BLaER1 treated with 17β-estradiol and CSF1 and Interleukin-3, amounts not matched to agents 10 nM and 100 nM (cell line): ENCODE measurements around the gene MYLK4.

Source experiments
- H3K27ac ChIP-seq, 11 experiments: shearing (Covaris generic); formaldehyde crosslinking; 2 replicates each; pipeline ENCODE4 v1.8.1; 2022
- H3K27me3 ChIP-seq, 11 experiments: shearing (Covaris generic); formaldehyde crosslinking; 2 replicates each; pipeline ENCODE4 v1.8.1; 2022
- H3K36me3 ChIP-seq, 11 experiments: shearing (Covaris generic); formaldehyde crosslinking; 2 replicates each; pipeline ENCODE4 v1.8.1; 2022
- H3K4me1 ChIP-seq, 10 experiments: shearing (Covaris generic); formaldehyde crosslinking; 2 replicates each; pipeline ENCODE4 v1.8.1; 2022
- H3K4me2 ChIP-seq, 11 experiments: shearing (Covaris generic); formaldehyde crosslinking; 2 replicates each; pipeline ENCODE4 v1.8.1; 2022
- H3K4me3 ChIP-seq, 10 experiments: shearing (Covaris generic); formaldehyde crosslinking; 2 replicates each; pipeline ENCODE4 v1.8.1; 2022
- H3K9ac ChIP-seq, 11 experiments: shearing (Covaris generic); formaldehyde crosslinking; 2 replicates each; pipeline ENCODE4 v1.8.1; 2022
- H3K9me3 ChIP-seq, 11 experiments: shearing (Covaris generic); formaldehyde crosslinking; replicated peaks in 1 of 11; 2 replicates each; pipeline ENCODE4 v1.8.1; 2022
- H4K20me1 ChIP-seq, 11 experiments: shearing (Covaris generic); formaldehyde crosslinking; 2 replicates each; pipeline ENCODE4 v1.8.1; 2022
- Cebpa-rat ChIP-seq, 11 experiments: shearing (Covaris generic); IDR thresholded peaks; 2 replicates each; pipeline ENCODE4 v1.8.1; 2022

MYLK4 gene

DNA sequence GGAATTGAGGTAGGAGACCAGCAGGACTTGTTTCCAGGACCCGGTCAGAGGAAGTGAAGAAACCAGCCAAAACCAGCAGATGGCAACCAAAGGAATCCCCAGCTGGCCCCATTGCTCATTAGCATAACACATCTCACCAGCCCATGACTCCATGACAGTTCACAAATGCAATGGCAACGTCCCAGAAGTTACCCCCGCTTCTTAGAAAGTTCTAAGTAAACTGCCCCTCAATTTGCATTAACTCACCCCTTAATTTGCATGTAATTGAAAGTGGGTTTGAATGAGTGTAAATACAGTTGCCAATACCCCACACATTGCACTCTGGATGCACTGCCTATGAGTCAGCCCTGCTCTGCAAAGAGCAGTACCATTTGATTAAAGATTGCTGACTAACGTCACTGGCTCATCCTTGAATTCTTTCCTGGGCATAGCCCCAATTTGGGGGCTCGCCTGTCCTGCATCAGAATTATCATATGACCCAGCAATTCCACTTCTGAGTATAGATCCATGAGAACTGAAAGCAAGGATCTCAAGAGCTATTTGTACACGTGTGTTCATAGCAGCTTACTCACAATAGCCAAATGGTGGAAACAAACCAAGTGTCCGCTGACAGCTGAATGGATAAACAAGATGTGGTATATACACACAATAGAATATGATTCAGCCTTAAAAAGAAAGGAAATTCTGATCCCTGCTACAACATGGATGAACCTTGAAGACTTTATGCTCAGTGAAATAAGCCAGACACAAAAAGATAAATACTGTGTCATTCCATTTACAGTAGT, 36.4 kb downstream of the MYLK4 start:
- Histone ChIP-seq H3K4me3 (no peak overlapping the region), H3K4me2 (no peak overlapping the region), H3K9me3 (peaks cover 38 to 65% (median 55%) of the 10 kb centered on the region in 11 experiments), H3K36me3 (peaks cover 0 to 8% (median 0%) of the 10 kb centered on the region in 11 experiments; a peak in 3 of 22 replicates), H3K9ac (no peak overlapping the region), H3K4me1 (peaks cover 10 to 18% (median 12%) of the 10 kb centered on the region in 10 experiments; a peak in 19 of 20 replicates), H3K27me3 (no peaks in the 10 kb centered on the region), H3K27ac (no peak overlapping the region), H4K20me1 (no peaks in the 10 kb centered on the region)
- TF ChIP-seq Cebpa-rat (IDR thresholded peaks at IDR 0.05): no peak

DNA sequence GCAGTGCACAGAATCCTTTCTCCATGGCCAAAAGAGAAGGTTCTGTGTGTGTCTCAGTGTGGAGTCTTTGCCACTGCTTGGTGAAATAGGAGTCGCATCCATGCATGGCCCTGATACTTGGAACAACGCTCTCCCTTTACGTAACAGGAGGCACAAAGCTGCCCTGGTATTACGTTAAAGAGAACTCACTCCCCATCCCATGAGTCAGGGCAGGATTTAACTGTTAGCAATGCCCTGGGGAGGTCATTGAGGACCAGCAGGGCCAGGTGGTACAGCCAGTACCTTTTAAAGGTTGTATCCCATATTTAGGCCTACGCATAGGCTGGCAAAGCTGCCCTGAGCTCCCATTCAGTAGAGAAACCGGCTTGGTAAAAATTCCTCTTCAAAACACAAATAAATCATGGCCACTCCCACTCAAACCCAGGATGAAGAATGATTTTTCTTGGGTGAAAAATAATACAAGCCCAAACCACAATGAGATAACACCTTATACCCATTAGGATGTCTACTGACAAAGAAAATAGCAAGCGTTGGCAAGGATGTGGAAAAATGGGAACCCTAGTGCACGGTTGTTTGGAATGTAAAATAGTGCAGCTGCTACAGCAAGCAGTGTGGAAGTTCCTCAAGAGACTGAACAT, 37.1 kb downstream of the MYLK4 start:
- Histone ChIP-seq H4K20me1 (no peaks in the 10 kb centered on the region), H3K27ac (no peak overlapping the region), H3K9me3 (peaks cover 44 to 71% (median 62%) of the 10 kb centered on the region in 11 experiments), H3K36me3 (peaks cover 0 to 8% (median 0%) of the 10 kb centered on the region in 11 experiments; a peak in 3 of 22 replicates), H3K4me2 (no peak overlapping the region), H3K4me1 (peaks cover 4 to 11% (median 6%) of the 10 kb centered on the region in 10 experiments; a peak in 18 of 20 replicates), H3K9ac (no peak overlapping the region), H3K4me3 (no peak overlapping the region), H3K27me3 (no peaks in the 10 kb centered on the region)
- TF ChIP-seq Cebpa-rat (IDR thresholded peaks at IDR 0.05): no peak

DNA sequence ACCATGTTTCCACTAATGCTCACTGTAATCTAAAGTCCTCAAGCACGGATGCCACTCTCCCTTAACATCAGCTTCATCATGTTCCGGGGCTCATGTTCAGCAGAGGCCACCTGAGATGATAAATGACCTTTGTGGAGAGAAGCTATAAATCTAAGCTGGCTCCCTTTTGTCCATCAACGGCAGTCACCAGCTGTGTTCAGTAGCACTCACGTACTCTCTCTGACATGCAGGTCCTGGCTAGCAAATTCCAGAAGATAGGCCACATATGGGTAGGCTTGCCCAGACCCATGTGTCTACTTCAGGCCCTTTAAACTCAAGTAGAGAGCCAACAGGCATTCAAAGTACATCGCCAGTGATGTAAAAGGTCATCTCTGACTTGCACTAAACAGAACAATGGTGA, 38.6 kb downstream of the MYLK4 start:
- Histone ChIP-seq H3K9ac (no peak overlapping the region), H4K20me1 (no peaks in the 10 kb centered on the region), H3K4me3 (no peak overlapping the region), H3K4me2 (no peak overlapping the region), H3K36me3 (peaks cover 0 to 8% (median 0%) of the 10 kb centered on the region in 11 experiments; a peak in 3 of 22 replicates), H3K4me1 (0 out of 20 replicates have a peak, but pooled peaks cover 0 to 6% (median 0%) of the 10 kb centered on the region in 10 experiments), H3K27ac (no peak overlapping the region), H3K27me3 (no peaks in the 10 kb centered on the region), H3K9me3 (peaks cover 39 to 66% (median 56%) of the 10 kb centered on the region in 11 experiments)
- no peak for TF ChIP-seq Cebpa-rat (IDR thresholded peaks at IDR 0.05)

DNA sequence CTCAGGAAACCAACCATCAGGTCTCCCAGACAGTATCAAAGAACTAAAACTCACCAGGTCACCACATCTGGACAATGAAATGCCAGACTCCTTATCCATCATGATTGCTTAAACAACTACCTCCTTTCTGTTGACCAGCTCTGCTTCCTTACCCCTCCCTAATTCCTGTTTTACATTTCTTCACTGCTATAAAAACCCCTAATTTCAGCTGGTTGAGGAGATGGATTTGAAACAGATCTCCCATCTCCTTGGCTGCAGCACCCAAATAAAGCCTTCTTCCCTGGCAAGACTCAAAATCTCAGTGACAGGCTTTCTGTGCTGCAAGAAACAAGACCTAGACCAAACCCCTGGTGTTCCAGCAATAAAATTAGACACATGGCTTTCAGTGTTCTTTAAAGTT, 40.3 kb downstream of the MYLK4 start:
- no peak for TF ChIP-seq Cebpa-rat (IDR thresholded peaks at IDR 0.05)
- H3K4me2 ChIP-seq: no peak overlapping the region
- H3K4me3 ChIP-seq: peak overlapping the region in 1 of 10 experiments; percentile 17; a peak in 1 of 20 replicates
- 0 out of 20 replicates have a peak, but pooled peaks cover 0 to 6% (median 0%) of the 10 kb centered on the region in 10 experiments for H3K4me1 ChIP-seq
- H3K9me3 ChIP-seq: peaks cover 39 to 63% (median 56%) of the 10 kb centered on the region in 11 experiments
- H4K20me1 ChIP-seq: no peaks in the 10 kb centered on the region
- no peaks in the 10 kb centered on the region for H3K27me3 ChIP-seq
- no peak overlapping the region for H3K27ac ChIP-seq
- no peak overlapping the region for H3K9ac ChIP-seq
- H3K36me3 ChIP-seq: peaks cover 0 to 8% (median 0%) of the 10 kb centered on the region in 11 experiments; a peak in 3 of 22 replicates

DNA sequence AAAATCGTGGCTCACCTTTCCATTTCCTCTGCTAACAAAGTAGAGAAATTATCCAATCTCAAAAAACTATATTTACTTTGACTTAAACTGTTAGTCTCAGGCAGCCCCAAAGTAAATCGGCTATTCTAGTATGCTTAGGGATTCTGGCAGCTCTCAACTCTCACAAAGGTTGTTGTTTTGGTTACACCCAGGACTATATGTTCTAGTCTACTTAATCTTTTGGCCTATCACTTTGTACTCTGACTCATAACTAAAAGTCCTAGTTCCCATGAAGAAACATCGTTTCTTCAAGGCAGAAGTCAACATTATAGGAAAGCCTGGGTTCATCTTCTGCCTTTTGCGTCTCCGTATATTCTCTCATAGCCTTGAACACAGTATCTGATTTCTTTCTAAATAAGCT, 42.3 kb downstream of the MYLK4 start:
- H4K20me1 ChIP-seq: no peaks in the 10 kb centered on the region
- no peaks in the 10 kb centered on the region for H3K27me3 ChIP-seq
- H3K9ac ChIP-seq: no peak overlapping the region
- no peaks in the 10 kb centered on the region for H3K4me1 ChIP-seq
- peaks cover 39 to 53% (median 46%) of the 10 kb centered on the region in 11 experiments for H3K9me3 ChIP-seq
- TF ChIP-seq Cebpa-rat (IDR thresholded peaks at IDR 0.05): no peak
- H3K4me2 ChIP-seq: no peak overlapping the region
- H3K27ac ChIP-seq: no peak overlapping the region
- peaks cover 0 to 8% (median 0%) of the 10 kb centered on the region in 11 experiments; a peak in 3 of 22 replicates for H3K36me3 ChIP-seq
- H3K4me3 ChIP-seq: no peak overlapping the region

DNA sequence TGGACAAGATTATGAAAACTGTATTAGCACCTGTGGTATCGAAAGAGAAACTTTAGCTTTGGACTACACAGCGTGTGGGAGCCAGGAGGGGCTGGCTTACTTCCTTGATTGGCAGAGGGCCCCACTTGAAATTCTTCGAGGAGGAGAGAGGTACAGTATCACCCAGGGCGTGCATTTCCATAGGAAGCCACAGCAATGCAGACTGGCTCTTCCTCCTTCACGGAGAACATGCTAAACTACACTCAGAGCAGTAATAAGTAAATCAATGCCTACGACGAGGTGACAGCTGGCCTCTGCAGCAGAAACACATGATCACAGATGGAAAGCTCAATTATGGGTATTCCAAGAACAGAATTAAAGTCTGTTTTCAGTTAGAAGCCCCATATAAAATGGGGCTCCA, 44.2 kb downstream of the MYLK4 start:
- H3K4me2 ChIP-seq: no peak overlapping the region
- H3K4me3 ChIP-seq: no peak overlapping the region
- H3K9me3 ChIP-seq: peaks cover 26 to 34% (median 28%) of the 10 kb centered on the region in 11 experiments
- H3K36me3 ChIP-seq: peaks cover 0 to 8% (median 0%) of the 10 kb centered on the region in 11 experiments; a peak in 3 of 22 replicates
- H3K27ac ChIP-seq: no peak overlapping the region
- H4K20me1 ChIP-seq: no peaks in the 10 kb centered on the region
- no peak overlapping the region for H3K9ac ChIP-seq
- no peak for TF ChIP-seq Cebpa-rat (IDR thresholded peaks at IDR 0.05)
- H3K4me1 ChIP-seq: no peaks in the 10 kb centered on the region
- no peaks in the 10 kb centered on the region for H3K27me3 ChIP-seq

DNA sequence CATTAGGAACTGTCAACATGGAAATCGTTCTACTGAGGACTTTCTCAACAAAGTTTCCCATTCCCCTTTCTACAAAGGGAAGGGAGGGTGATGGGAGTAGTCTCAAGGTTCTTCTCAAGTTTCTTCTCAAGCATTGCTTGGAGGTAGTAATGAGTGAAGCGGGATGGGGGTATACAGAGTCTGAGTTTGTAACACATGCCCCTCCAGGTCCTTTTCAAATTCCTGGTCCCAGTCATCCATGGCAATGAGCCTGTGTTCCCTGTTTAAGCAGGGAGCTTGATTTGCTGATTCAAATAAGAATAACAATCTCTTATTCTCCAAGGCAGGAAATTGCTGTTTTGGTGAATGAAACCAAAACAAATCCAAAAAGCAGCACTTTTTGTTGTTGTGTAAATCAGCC, 45.5 kb downstream of the MYLK4 start:
- Histone ChIP-seq H3K4me2 (no peak overlapping the region), H3K36me3 (peaks cover 0 to 3% (median 0%) of the 10 kb centered on the region in 11 experiments; a peak in 3 of 22 replicates), H3K4me1 (no peaks in the 10 kb centered on the region), H3K27me3 (no peaks in the 10 kb centered on the region), H4K20me1 (no peaks in the 10 kb centered on the region), H3K9me3 (peaks cover 13 to 21% (median 15%) of the 10 kb centered on the region in 11 experiments), H3K27ac (no peak overlapping the region), H3K9ac (no peak overlapping the region), H3K4me3 (no peak overlapping the region)
- TF ChIP-seq Cebpa-rat (IDR thresholded peaks at IDR 0.05): no peak

DNA sequence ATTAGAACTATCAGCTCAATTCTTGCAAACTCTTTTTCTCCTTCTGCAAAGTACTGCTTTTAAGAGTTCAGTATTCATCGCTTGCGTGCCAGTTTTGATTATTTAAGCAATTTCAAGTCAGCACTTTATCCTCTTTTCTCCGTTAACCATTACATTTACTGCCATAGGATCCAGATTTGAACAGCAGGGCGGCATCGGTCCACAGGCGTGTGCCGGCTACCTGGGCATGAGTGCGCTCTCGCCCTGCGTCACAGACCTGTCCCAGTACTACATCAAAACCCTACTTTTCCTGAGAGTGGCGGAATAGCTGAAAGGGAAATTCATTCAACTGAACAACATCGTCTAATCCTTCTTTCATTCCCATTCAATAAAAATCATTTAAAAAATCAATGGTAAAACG, 53.4 kb downstream of the MYLK4 start:
- Histone ChIP-seq H3K9ac (no peak overlapping the region), H3K9me3 (no peaks in the 10 kb centered on the region), H3K4me1 (no peaks in the 10 kb centered on the region), H3K27me3 (no peaks in the 10 kb centered on the region), H3K4me3 (no peak overlapping the region), H3K27ac (no peak overlapping the region), H3K4me2 (no peak overlapping the region), H4K20me1 (no peaks in the 10 kb centered on the region), H3K36me3 (no peaks in the 10 kb centered on the region)
- TF ChIP-seq Cebpa-rat (IDR thresholded peaks at IDR 0.05): no peak

DNA sequence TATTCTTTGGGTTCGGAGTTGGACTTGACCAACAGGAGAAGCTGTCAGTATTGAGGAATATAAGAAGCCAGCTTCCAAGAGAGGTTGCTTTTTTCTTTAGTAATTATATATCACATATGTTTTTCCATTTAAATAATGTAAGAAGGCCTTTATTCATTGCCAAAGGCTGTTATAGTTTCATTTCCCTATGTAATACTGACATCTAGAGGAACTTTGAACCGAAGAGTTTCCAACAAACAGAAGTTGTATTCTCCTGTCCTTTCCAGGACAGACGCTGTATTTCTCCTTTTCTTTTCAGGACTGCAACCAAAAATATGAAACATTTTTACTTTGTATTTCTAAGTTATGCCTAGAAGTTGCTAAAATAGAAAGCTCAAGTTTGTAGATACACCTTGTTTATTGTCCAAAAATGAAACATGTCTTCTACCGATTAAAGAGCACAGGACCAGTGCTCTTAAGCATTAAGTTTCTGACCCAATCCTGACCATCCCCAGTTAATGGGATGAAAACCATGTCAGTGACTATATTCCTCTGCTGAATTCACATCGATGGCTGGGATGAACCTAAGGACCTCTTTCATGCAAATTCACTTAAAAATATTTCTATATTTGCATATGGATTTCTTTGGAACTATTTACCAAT, 55.1 kb downstream of the MYLK4 start:
- Histone ChIP-seq H3K4me3 (no peak overlapping the region), H3K36me3 (no peaks in the 10 kb centered on the region), H3K27ac (no peak overlapping the region), H3K4me2 (no peak overlapping the region), H3K9ac (no peak overlapping the region), H4K20me1 (no peaks in the 10 kb centered on the region), H3K4me1 (no peaks in the 10 kb centered on the region), H3K27me3 (no peaks in the 10 kb centered on the region), H3K9me3 (no peaks in the 10 kb centered on the region)
- no peak for TF ChIP-seq Cebpa-rat (IDR thresholded peaks at IDR 0.05)
